ENCODE results near the gene LRRC45. TPM values are rescaled to one million over a fixed set of nuclear protein-coding genes. Genes with fewer than 3 reads are reported as not detected.

Gene LRRC45
- total and polyA plus RNA-seq, 2 donors (not counting 3 experiments of a cell fraction or from before 2014, with no cell fraction given), result 7.6 to 22.9 TPM

DNA sequence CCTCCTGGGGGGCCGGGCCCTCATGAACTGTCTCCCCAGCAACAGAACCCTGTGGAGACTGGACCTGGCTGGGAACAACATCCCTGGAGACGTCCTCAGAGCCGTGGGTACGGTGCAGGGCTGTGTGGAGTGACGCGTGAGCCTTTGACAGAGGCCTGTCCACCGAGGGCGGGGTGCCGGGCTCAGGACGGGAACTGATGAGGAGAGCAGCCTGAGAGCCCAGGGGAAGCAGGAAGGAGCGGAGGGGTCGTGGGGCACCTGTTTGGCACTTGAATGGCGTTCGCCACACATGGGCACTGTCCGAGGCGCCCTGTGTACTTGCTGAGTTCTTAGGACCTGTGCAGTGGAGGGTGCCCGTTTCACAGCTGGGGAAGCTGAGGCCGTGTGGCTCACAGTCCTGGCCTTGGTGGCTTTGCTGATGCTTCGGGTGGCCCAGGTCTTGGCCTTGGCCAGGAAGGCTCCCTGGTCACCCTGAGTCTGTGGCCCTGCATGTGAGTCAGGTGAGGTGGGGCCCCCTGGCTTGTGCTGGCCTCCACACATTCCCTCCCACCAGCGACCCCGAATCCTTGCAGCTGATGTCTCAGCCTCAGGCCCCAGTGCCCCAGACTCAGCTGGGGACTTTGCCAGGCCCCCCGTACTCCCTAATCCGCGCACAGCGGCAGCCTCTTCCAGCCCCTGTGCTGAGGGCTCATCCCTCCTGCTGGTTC, 2.4 kb downstream of the LRRC45 start:
- dilution Hi-C loops (cut with MboI; ENCODE audit: extremely low pct_ligation_motif_present, low sequenced_read_pairs) (no loop called here), intact Hi-C loops (cut with micrococcal nuclease) (loop anchor here (10.0 kb wide), 1 partner anchor 189 kb away; the partner anchor contains the start of gene CCDC57)
- Histone ChIP-seq H3K4me3 (replicated peaks in 1 of 3; ENCODE audit: insufficient read depth in 1 of 3, low read depth in 1 of 3, low read length in 3 of 3) (no peak overlapping the region), H3K4me1 (ENCODE audit: control insufficient read depth, extremely low read depth, insufficient read depth, low read length) (peaks cover 12% of the 10 kb centered on the region), H3K27me3 (ENCODE audit: control insufficient read depth in 2 of 2, insufficient read depth in 2 of 2, low read length in 2 of 2) (no peaks in the 10 kb centered on the region), H3K9me3 (replicated peaks; ENCODE audit: control insufficient read depth, insufficient read depth, low read length) (no peaks in the 10 kb centered on the region), H3K79me2 (ENCODE audit: control insufficient read depth, insufficient read depth, low read length) (peaks cover 5% of the 10 kb centered on the region), H3K27ac (ENCODE audit: insufficient read depth, low read depth, low read length) (no peak overlapping the region), H3K36me3 (ENCODE audit: control insufficient read depth in 2 of 2, extremely low read depth in 1 of 2, insufficient read depth in 2 of 2, low read length in 2 of 2) (no peaks in the 10 kb centered on the region), H3K9ac (replicated peaks; ENCODE audit: extremely low read depth, insufficient read depth, low read length) (no peak overlapping the region), H3K9me1 (replicated peaks; ENCODE audit: control insufficient read depth, extremely low read depth, insufficient read depth, low read length) (no peaks in the 10 kb centered on the region), H4K20me1 (replicated peaks; ENCODE audit: control insufficient read depth, extremely low read depth, insufficient read depth, low read length) (no peaks in the 10 kb centered on the region), H3K4me2 (ENCODE audit: insufficient read depth, low read length) (no peak overlapping the region), H2AFZ (ENCODE audit: low read depth, low read length) (no peak overlapping the region)
- no peak for DNase-seq (ENCODE audit: low read depth, low spot score)
- ChIA-PET CTCF (interaction anchor here (1.2 kb wide), 1 partner anchor 12 kb away, joined by 3 read pairs; the partner anchor contains the start of gene DCXR), POLR2A (no interaction called here)
- BruUV-seq (replicated peaks), result no TSS peak
- FAIRE-seq, result no peak
- TF ChIP-seq EZH2 (IDR thresholded peaks at IDR 0.05; ENCODE audit: borderline replicate concordance, low read depth, low read length, severe bottlenecking) (no peak), JUN (IDR thresholded peaks at IDR 0.05; ENCODE audit: borderline replicate concordance, insufficient read depth, insufficient read length, low read depth) (no peak), FOS (IDR thresholded peaks at IDR 0.05; ENCODE audit: borderline replicate concordance, insufficient read depth, low read length) (no peak), POLR2AphosphoS5 (IDR thresholded peaks at IDR 0.05; ENCODE audit: insufficient read depth, low read depth, low read length) (no peak), POLR2A (IDR thresholded peaks at IDR 0.05; ENCODE audit: low read depth, low read length) (no peak), GATA2 (IDR thresholded peaks at IDR 0.05; ENCODE audit: insufficient read depth, insufficient read length, low read depth, low read length) (no peak), MYC (IDR thresholded peaks at IDR 0.05; ENCODE audit: low read depth, low read length) (no peak)
- TF ChIP-seq, protein P1, sequence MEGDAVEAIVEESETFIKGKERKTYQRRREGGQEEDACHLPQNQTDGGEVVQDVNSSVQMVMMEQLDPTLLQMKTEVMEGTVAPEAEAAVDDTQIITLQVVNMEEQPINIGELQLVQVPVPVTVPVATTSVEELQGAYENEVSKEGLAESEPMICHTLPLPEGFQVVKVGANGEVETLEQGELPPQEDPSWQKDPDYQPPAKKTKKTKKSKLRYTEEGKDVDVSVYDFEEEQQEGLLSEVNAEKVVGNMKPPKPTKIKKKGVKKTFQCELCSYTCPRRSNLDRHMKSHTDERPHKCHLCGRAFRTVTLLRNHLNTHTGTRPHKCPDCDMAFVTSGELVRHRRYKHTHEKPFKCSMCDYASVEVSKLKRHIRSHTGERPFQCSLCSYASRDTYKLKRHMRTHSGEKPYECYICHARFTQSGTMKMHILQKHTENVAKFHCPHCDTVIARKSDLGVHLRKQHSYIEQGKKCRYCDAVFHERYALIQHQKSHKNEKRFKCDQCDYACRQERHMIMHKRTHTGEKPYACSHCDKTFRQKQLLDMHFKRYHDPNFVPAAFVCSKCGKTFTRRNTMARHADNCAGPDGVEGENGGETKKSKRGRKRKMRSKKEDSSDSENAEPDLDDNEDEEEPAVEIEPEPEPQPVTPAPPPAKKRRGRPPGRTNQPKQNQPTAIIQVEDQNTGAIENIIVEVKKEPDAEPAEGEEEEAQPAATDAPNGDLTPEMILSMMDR (IDR thresholded peaks at IDR 0.05; ENCODE audit: extremely low read depth in 1 of 2, insufficient read depth in 1 of 2, low read depth in 1 of 2, low read length in 2 of 2), result no peak
- TF ChIP-seq, protein P2, sequence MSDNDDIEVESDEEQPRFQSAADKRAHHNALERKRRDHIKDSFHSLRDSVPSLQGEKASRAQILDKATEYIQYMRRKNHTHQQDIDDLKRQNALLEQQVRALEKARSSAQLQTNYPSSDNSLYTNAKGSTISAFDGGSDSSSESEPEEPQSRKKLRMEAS (IDR thresholded peaks at IDR 0.05; ENCODE audit: insufficient read depth, insufficient read length), result no peak

Measured in endothelial cell of umbilical vein (primary cell).